ENCODE measurements around the gene KNSTRN. TPM values are rescaled to one million over a fixed set of nuclear protein-coding genes. Genes with fewer than 3 reads are reported as not detected.
A peak's percentile ranks its signal among the peaks of the same experiment; 100 is the strongest.

The KNSTRN gene, protein sequence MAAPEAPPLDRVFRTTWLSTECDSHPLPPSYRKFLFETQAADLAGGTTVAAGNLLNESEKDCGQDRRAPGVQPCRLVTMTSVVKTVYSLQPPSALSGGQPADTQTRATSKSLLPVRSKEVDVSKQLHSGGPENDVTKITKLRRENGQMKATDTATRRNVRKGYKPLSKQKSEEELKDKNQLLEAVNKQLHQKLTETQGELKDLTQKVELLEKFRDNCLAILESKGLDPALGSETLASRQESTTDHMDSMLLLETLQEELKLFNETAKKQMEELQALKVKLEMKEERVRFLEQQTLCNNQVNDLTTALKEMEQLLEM
- 117 and 130 TPM in 2 replicates for total RNA-seq (2014; rRNA removed; shearing (Covaris generic))

DNA sequence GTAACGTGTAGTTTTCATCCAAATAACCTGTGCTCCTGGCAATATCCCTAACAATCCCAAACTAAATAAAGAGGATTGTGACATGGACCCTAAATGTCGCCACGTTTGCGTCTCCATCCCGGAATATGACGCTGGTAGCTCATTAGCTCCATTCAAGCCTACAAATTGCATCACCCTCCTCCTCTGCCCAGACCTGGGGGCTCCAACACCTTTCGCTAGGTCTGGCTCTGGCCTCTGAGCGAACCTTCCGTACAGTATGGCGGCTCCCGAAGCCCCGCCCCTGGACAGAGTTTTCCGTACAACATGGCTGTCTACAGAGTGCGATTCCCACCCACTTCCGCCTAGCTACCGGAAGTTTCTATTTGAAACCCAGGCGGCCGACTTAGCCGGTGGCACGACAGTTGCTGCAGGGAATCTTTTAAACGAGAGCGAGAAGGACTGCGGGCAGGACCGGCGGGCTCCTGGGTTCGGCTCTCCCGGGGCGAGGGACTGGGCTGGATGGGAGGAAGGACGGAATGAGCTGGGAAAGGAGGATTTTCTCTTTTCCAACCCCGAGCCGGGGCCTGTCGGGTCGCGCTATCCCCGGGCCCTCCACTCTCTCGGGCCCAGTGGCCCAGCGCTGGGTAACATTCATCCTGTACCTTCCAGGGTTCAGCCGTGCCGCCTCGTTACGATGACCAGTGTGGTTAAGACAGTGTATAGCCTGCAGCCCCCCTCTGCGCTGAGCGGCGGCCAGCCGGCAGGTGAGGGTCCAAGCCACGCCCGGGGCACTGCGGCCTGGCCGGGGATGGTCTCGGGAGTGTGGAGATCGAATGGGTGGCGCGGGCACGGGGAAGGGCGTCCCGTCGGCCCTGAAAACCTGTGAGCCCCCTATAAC is at the start of gene KNSTRN:
Gene KNSTRN (plus strand): TSS at position 142 of the 877 bp plus-strand sequence. CDS start 115 bp downstream, at position 257.
- DNase-seq (ENCODE audit: low spot score), result peak; percentile 92

DNA sequence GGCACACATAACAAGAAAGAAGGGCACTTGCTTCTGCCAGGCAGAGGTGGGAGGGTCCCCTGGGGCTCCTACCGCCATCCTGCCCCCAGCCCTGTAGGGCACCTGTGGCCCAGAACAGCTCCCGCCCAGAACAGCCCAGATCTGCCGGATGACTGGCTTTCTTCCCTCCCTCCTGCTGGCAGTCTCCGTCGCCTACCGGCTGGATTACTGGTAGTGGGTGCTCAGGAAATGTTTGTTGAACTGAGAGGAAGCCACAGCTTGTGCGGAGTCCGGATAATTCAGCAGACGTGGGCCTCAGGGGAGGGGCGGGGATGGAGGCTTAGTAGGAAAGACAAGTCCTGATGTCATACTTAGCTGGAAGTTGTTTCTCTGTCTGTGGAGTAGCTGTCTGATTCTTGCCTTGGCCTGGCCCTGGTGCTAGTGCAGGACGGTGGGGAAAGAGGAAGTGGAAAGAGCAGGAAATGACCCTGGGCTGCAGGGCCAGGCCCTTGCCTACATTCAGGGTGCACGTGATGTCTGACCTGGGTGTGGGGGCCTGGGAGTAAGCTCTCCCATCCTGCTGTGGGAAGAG is 48.5 kb upstream of the KNSTRN start:
- no peak for DNase-seq (ENCODE audit: low spot score)

DNA sequence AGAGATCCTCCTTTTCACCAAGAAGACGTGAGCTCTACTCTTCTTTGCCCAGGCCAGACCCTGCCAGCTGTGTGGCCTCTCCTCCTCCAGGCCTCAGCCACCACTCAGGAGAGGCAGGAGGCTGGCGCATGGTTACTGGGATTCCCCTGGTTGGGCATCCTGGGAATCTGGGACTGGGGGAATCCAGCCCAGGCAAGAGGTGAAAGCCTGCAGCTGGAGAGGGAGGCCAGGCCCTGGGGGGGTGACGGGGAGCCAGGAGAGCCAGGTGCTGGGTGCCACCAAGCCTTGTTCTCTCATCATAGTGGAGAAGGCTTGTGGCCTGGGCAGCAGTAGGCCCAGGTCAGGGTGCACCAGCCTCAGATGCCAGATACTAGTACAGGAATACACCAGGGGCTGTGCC is 48.0 kb upstream of the KNSTRN start:
- no peak for DNase-seq (ENCODE audit: low spot score)

DNA sequence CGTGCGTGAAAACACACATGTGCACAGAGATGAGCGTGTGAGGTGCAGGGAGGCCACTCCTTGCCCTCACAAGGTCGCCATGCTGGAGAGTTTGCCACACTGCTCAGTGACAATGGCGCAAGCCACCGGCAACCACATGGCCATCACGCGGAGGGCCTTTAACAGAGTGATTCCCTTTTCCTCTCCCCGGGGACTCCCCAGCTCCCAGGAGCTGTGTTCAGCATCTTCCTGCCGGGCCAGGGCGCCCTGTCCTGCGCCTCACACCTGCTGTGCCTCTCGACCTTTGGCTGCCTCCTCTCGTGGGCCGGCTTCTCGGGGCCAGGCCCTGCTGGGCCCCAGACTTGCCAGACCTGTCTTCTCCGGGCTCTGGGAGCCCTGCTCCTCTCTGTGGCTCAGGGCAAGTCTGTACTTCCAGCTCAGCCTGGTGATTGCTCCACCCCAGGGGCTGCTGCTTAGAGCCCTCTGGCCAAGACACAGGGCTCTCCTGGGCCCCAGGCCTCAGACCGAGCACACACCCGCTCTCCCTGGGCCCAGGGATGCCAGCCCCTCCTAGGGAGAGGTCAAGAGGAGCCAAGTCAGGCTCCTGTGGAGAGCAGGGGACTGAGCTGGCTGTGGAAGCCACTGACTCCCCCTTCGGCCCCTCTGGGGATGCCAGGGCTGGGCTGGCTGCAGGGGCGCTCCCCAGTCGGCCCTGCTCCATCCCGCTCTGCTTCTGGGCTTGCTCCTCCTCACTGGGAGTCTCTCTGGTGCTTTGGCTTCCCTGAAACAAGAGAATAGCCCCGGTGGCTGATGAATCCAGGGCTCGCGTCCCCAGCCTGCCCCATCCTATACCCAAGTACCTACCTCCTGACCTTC is 47.4 kb upstream of the KNSTRN start:
- DNase-seq (ENCODE audit: low spot score), result no peak

DNA sequence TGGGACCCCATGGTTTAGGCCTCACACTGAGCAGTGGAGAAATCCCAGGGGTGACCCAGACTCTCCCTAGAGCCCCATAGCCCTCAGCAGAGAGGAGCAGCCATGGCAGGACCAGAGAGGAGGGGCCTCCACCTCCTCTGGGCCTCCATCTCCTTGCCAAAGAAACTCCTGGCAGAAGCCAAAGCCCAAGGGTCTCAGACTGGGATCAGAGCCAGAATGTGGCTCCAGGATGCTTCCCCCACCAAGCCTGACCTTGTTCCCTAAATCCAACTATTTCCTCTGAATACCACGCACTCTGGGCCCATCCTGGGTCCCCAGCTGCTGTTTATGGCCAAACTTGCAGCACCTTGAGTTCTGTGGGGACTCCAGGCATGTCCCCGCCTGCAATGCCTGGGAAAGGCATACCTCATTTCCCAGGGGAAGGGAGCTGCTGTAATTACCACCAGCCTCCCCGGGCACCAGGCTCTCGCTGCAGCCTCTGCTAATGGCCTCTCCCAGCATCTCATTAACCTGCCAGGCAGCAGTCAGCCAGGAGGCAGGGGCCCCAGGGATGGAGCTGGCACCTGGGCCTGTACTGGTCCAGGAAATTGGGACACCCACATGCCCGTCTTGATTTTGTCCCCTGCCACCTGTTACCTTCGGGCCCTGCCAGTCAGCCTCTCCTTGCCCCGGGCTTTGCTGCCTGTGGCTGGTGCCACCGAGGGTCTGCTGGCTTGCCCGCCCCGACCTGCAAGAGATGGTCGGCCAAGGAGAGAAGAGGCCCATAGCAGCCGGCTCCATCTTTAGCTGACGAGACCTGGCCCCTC is 46.4 kb upstream of the KNSTRN start:
- no peak for DNase-seq (ENCODE audit: low spot score)

DNA sequence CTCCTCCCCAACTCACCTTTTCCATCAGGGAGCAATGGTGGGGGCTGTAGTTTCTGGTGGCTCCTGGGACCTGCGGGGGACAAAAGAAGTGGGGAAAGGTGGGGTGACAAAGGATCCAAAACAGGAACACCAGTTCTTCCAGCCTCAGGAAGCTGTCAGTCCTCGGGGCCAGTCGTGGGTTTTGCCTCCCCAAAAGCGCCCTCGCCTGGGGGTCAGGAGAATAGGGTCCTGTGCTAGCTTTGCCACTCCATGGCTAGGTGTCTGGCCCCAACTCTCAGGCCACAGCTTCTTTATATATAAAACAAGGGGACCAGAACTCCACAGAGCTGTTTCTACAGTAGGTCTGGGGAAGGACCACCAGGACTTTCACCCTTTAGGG is 45.8 kb upstream of the KNSTRN start:
- no peak for DNase-seq (ENCODE audit: low spot score)

DNA sequence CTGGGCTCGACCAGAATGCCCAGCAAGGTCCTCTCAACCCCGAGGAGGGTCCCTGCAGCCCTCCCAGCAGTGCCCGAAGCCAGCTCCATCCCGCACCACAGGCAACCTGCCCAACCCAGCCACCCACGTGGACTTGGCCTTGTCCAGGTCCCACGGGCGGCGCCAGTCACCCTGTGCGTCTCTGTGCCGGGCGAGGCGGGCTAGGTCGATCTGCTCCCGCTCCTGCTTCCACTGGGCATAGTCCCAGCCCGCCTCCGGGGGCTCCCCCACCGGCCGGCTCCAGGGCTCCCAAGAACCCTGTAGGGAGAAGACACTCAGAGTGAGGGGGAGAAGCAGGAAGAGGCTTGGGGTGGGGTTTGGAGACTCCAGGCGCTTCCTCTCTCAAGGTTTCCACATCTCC is 44.9 kb upstream of the KNSTRN start:
- DNase-seq (ENCODE audit: low spot score), result no peak

DNA sequence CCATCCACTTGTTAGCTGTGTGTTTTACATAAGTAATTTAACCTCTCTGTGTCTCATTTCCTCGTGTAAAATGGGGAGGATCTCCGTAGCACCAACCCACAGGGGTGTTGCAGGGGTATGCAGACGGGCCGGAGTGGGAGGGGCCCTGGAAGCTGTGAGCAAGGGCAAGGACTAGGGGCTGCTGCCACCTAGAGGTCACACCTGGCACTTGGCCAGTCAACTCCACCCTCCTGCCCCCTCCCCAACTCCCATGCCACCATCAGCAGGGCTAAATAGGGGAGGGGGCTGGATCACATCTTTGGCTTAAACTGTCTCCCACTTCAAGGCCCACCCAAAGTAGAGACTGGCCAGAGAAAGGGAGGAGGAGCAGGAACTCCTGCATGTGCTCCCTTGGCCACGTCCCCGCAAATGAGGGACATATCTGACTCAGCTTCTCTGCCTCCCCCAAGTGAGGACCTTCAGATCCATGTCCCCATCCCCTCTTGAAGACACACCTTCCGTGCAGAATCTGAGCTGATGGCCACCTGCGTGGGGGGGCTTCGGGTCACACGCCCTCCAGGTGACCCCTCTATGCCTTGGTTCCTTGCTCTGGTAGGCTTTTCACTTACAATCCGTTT is 44.4 kb upstream of the KNSTRN start:
- DNase-seq (ENCODE audit: low spot score), result peak; percentile 81

DNA sequence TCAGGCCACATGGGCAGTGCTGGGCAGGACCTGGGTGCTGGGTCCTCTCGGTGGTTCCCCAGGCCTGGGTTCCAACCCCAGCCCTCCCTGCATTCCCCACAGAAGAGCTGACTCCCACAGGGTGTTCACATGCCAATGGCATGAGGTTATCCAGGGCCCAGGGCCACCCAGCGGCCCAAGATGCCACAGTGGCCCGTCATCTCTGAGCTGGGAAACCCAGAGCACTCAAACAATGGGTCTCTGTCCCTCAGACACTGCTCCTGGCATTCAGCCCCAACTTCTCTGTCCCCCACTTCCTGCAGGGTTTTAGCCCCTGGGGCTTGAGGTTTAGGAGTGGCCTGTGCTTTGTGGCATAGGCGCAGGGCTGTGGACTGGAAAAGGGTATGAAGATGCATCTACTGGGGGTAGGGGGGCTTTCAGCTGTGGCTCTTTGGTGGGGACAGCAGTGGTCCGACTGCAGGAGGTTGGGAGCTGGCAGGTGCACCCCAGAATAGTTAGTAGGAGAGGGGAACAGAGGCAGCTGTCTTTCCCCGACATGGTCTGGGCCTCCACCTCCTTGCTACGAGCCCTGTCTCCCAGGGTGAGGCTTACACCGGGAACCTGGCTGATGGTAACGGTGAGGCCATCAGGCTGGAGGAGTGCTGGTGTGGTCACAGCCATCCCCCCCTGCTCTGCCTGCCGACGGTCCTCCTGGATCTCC is 43.5 kb upstream of the KNSTRN start:
- peak; percentile 97 for DNase-seq (ENCODE audit: low spot score)

DNA sequence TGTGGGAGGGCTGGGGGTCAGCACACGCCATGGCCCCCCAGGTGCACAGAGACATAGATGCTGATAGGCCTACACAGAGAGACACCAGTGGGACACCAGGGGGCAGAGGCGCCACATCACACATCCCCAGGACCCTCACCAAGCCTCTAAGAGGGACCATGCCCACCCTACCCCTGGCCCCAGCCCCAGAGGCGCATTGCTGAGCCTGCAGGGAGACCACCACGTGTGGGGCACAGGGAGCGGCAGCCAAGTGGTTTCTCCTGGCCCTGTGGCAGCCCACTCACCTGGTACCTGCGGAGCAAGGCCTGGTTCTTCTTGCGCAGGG is 42.9 kb upstream of the KNSTRN start:
- peak; percentile 34 for DNase-seq (ENCODE audit: low spot score)

DNA sequence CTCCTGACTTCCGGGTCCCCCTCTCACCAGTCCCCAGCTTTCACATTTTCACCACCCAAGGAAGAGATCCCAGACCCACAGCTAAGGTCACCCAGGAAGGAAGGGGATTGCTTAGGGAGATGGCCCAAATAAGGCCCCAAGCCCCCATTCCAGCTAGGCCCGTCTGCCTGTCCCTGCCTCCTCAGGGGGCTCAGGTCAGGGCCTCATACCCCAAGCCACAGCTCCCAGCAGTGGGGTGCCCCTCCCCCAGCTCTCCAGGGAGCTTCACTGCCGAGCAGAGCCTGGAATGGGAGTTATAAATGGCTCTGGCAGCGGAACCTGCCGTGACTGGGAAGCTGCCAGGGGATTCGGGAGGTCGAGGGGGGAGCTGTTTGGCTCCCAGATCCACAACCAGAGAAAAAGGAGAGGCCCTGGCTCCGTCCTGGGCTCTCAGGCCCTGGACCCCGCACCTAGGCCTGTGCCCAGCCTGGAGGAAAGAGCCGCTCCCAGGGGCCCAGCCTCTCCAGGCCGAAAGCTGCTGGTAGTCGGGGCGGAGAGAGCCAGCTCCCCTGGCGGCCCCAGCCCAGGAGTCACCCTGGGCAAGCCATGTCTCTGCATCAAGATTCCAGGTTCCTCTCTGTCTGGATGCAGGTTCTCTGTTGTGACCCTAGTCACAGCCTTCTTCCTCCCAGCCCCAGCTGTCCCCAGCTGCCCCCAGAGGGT is 42.3 kb upstream of the KNSTRN start:
- peak; percentile 55 for DNase-seq (ENCODE audit: low spot score)

DNA sequence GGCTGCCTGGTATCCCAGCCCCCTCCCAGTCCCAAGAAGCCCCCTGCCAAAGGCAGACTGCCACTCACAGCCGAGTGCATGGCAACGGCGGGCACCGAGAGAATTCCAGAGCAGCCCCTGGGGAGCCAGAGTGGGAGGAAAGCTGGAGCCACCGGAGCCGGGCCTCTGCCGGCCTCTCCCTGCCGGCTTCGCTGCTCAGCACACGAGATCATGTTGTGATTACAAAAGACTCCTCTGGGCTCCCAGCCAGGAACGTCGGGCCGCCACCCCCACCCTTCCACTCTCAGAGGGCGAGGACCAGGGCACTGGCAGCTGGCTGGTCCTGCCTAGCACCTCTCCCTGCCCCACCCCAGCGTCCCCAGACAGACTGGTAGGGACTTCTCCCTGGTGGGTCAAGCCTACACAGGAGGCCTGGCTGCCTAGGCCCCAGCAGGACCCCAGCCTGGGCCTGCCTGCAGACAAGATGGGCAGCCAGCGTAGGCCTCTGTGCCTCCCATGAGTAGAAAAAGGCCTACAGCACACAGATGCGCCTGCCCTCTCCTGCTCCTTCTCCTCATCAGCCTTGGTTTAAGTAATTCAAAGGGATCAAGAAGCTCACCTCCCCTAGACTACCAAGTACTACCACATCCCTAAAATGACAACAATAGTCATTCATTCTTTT is 41.7 kb upstream of the KNSTRN start, which contains the start of gene CCDC9B:
Gene CCDC9B (minus strand): TSS at position 200 of the 661 bp plus-strand sequence. CDS start 120 bp downstream, at position 80.
- DNase-seq (ENCODE audit: low spot score), result peak; percentile 80

DNA sequence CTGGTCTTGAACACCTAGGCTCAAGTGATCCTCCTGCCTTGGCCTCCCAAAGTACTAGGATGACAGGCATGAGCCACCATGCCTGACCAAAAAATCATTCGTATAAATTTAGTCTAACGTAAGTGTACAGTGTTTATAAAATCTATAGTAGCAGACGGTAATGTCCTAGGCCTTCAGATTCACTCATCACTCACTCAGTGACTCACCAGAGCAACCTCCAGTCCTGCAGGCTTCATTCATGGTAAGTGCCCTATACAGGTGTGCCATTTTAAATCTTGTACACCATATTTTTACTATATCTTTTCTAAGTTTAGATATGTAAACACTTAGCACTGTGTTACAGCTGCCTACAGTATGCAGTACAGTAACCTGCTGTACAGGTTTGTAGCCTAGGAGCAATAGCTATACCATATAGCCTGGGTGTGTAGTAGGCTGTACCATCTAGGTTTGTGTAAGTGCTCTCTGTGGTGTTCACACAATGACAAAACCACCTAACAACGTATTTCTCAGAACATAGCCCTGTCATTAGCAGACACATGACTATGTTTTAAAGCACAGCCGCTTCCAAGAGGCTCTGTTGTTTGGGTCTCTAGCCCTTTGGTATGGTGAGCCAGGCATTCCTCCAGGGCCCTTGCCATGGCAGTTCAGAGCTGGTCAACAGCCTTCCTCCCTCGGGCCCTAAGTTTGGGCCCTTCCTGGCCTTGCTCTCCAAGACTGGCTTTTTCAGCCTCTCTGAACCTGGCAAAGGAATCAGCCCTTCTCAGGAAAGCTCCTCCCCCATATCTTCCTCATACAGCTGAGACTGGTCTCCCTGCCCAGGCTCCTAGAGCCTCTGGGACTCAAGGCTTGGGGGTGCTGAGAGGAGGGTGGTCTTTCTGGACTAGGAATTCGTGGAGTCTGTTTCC is 39.9 kb upstream of the KNSTRN start:
- DNase-seq (ENCODE audit: low spot score), result peak; percentile 51

DNA sequence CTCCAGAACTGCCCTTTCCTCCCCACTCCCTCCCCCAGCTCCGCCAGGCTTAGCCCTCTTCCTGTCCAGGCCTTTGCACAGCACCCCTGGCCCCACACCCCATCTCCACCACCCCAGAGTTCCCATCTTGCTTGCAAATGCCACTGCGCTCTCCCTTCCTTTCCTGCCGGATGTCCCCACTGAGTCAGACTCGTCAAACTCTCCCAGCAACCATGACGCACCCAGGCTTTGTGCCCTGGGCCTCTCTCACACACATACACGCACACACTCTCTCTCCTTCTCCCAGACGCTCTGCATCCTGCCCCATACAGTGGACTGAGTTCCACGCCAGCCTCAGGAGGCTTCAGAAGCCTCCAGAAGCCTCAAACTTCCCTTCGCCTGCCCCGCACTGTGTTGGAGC is 39.0 kb upstream of the KNSTRN start:
- peak; percentile 91 for DNase-seq (ENCODE audit: low spot score)

DNA sequence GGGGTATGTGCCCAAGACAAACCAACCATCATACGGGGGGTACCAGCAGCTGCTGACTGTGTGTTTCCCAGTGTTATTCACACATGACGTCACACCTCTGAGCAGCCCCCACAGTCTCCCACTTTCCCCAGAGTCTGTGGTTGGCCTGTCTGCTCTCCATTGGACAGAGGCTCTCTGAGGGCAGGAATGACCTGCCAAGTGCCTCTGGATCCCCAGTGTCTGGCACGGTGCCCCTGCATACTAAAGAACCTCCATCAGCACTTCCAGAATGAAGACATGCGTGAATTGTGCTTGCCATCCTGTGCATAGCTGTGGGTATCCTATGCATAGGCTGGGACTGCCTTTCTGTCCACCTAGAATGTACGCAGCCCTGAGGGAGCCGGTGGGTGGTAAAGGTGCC is 38.3 kb upstream of the KNSTRN start:
- DNase-seq (ENCODE audit: low spot score), result no peak

DNA sequence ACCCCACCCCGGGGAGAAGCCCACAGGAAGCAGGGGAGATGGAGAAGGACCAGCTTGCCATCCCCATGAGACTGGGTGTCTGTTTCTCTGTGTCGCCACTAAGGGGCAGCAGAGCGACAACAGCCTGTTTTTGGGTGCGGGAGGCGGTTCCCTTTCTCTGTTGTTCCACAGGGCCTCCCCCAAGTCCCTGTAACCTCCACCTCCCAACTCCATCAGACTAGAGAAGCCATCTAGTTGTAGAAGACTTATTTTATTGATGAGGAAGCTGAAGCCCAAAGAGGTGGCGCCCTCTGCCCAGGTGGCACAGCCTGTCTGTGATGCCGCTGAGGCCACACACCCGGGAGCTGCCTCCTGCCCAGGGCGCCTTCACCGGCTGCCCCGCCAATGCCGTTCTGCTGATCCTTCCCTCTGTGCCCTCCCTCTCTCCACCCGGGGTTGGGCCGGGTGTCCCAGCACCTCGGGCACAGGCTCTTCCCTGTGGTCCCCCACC is 37.8 kb upstream of the KNSTRN start:
- DNase-seq (ENCODE audit: low spot score), result peak; percentile 88

DNA sequence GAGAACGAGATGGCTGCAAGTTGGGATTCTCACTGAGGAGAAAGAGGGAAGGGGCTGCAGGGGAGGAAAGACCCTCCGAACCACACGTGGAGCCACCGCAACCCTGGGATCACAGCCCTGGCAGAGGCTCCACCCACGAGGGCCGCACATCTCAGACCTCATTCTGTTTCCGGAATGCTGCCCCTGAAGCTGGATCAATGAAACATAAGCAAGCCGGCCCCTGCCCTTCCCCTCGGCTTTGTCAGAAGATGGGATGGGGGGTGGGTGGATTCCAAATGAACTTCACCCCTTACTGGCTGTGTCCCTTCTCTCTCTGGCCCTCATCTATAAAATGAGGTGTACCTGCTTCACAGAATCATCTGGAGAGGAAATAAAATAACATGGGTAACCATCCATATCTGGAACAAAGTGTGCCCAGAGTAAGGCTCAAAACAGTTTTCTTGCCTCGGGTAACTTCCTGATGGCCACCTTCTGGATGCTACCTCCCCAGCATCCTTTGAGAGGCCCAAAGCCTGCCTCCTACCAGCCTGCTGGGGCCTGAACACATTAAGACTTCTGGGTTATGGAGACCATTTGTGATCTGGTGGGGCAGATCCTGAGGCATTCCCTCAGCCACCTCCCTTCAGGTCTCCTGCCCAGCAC is 37.2 kb upstream of the KNSTRN start:
- DNase-seq (ENCODE audit: low spot score), result no peak
